Measurements from ENCODE around the gene SLC1A2. TPM values are rescaled to one million over a fixed set of nuclear protein-coding genes. Genes with fewer than 3 reads are reported as not detected.

Gene SLC1A2
- total and polyA plus RNA-seq, 2 donors (not counting 3 experiments of a cell fraction or from before 2014, with no cell fraction given), result not detected

DNA sequence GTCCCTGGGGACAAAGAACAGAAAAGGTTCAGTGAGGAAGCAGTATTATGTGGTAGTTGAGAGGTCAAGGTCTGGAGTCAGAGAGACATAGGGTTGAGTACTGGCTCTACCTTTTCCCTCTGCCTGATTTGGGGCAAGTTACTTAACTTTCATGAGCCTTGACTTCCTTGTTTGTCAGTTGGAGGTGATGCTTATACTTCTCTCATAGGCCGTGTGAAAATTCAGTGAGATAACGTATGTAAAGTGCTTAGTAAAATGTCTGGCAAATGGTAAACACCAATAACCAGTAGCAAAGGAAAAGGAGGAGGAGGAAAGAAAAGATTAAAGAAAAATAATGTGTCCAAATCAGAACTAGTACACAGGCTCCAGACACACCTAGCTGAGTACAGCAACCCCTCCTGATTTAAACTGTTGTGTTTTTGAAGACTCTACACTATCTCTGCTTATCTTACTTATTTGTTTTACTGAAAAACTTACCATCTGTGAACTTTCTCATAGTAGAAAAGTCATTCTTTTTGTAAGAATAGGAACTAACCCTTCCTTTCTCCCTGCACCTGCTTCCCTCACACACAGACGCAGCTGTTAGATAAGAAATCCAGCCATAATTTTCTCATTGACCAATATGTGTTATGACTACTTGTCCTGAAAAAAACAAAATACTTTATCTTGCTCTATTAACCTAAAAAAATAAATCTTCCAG is 153.5 kb downstream of the SLC1A2 start:
- intact Hi-C loops (cut with micrococcal nuclease), result no loop called here
- no peaks in the 10 kb centered on the region for H3K36me3 ChIP-seq (ENCODE audit: control insufficient read depth in 2 of 2, extremely low read depth in 1 of 2, insufficient read depth in 2 of 2, low read length in 2 of 2)
- H3K4me1 ChIP-seq (ENCODE audit: control insufficient read depth, extremely low read depth, insufficient read depth, low read length), result no peaks in the 10 kb centered on the region
- no peaks in the 10 kb centered on the region for H3K79me2 ChIP-seq (ENCODE audit: control insufficient read depth, insufficient read depth, low read length)
- TF ChIP-seq POLR2A (IDR thresholded peaks at IDR 0.05; ENCODE audit: low read depth, low read length) (no peak), JUN (IDR thresholded peaks at IDR 0.05; ENCODE audit: borderline replicate concordance, insufficient read depth, insufficient read length, low read depth) (no peak), EZH2 (IDR thresholded peaks at IDR 0.05; ENCODE audit: borderline replicate concordance, low read depth, low read length, severe bottlenecking) (no peak), GATA2 (IDR thresholded peaks at IDR 0.05; ENCODE audit: insufficient read depth, insufficient read length, low read depth, low read length) (no peak)
- peaks cover 6 to 14% of the 10 kb centered on the region in 2 experiments for H3K27me3 ChIP-seq (ENCODE audit: control insufficient read depth in 2 of 2, insufficient read depth in 2 of 2, low read length in 2 of 2)
- BruUV-seq (replicated peaks), result no TSS peak
- dilution Hi-C loops (cut with MboI; ENCODE audit: extremely low pct_ligation_motif_present, low sequenced_read_pairs), result no loop called here
- no peak overlapping the region for H2AFZ ChIP-seq (ENCODE audit: low read depth, low read length)
- no peak for FAIRE-seq
- H3K9ac ChIP-seq (replicated peaks; ENCODE audit: extremely low read depth, insufficient read depth, low read length), result no peak overlapping the region
- CTCF ChIA-PET, result no interaction called here
- H3K9me1 ChIP-seq (replicated peaks; ENCODE audit: control insufficient read depth, extremely low read depth, insufficient read depth, low read length), result no peaks in the 10 kb centered on the region
- peak; percentile 67 for DNase-seq (ENCODE audit: low read depth, low spot score)
- H3K27ac ChIP-seq (ENCODE audit: insufficient read depth, low read depth, low read length), result no peak overlapping the region
- H3K4me2 ChIP-seq (ENCODE audit: insufficient read depth, low read length), result no peak overlapping the region
- H3K9me3 ChIP-seq (replicated peaks; ENCODE audit: control insufficient read depth, insufficient read depth, low read length), result no peaks in the 10 kb centered on the region
- POLR2A ChIA-PET, result no interaction called here
- H4K20me1 ChIP-seq (replicated peaks; ENCODE audit: control insufficient read depth, extremely low read depth, insufficient read depth, low read length), result no peaks in the 10 kb centered on the region
- no peak overlapping the region for H3K4me3 ChIP-seq (replicated peaks in 1 of 3; ENCODE audit: insufficient read depth in 1 of 3, low read depth in 1 of 3, low read length in 3 of 3)

DNA sequence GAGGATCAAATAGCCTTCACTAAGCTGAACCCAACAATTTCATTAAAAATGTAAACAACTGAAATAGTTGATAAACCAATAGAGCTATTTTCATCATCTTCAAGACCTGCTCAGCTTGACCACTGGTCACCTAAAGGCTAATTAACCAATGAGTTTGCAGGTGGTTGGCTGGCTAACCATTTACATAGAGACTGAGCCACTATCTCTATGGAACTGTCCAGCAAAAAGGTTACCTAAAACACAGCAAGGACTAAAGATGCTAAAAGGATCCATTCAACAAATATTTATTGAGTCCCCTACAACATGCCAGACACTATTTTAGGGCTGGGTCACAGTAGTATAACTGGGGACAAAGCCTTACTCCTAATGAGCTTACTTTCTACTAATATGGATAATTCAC is 156.6 kb downstream of the SLC1A2 start:
- H3K4me1 ChIP-seq (ENCODE audit: control insufficient read depth, extremely low read depth, insufficient read depth, low read length), result no peaks in the 10 kb centered on the region
- FAIRE-seq (no peak), DNase-seq (ENCODE audit: low read depth, low spot score) (no peak)
- H3K27ac ChIP-seq (ENCODE audit: insufficient read depth, low read depth, low read length), result no peak overlapping the region
- peaks cover 6 to 20% of the 10 kb centered on the region in 2 experiments for H3K27me3 ChIP-seq (ENCODE audit: control insufficient read depth in 2 of 2, insufficient read depth in 2 of 2, low read length in 2 of 2)
- no peak overlapping the region for H3K9ac ChIP-seq (replicated peaks; ENCODE audit: extremely low read depth, insufficient read depth, low read length)
- TF ChIP-seq MYC (IDR thresholded peaks at IDR 0.05; ENCODE audit: low read depth, low read length) (no peak), POLR2A (IDR thresholded peaks at IDR 0.05; ENCODE audit: low read depth, low read length) (no peak), GATA2 (IDR thresholded peaks at IDR 0.05; ENCODE audit: insufficient read depth, insufficient read length, low read depth, low read length) (no peak), EZH2 (IDR thresholded peaks at IDR 0.05; ENCODE audit: borderline replicate concordance, low read depth, low read length, severe bottlenecking) (no peak), FOS (IDR thresholded peaks at IDR 0.05; ENCODE audit: borderline replicate concordance, insufficient read depth, low read length) (no peak)
- TF ChIP-seq, protein P1, sequence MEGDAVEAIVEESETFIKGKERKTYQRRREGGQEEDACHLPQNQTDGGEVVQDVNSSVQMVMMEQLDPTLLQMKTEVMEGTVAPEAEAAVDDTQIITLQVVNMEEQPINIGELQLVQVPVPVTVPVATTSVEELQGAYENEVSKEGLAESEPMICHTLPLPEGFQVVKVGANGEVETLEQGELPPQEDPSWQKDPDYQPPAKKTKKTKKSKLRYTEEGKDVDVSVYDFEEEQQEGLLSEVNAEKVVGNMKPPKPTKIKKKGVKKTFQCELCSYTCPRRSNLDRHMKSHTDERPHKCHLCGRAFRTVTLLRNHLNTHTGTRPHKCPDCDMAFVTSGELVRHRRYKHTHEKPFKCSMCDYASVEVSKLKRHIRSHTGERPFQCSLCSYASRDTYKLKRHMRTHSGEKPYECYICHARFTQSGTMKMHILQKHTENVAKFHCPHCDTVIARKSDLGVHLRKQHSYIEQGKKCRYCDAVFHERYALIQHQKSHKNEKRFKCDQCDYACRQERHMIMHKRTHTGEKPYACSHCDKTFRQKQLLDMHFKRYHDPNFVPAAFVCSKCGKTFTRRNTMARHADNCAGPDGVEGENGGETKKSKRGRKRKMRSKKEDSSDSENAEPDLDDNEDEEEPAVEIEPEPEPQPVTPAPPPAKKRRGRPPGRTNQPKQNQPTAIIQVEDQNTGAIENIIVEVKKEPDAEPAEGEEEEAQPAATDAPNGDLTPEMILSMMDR (IDR thresholded peaks at IDR 0.05; ENCODE audit: extremely low read depth in 1 of 2, insufficient read depth in 1 of 2, low read depth in 1 of 2, low read length in 2 of 2), result no peak
- TF ChIP-seq, protein P2, sequence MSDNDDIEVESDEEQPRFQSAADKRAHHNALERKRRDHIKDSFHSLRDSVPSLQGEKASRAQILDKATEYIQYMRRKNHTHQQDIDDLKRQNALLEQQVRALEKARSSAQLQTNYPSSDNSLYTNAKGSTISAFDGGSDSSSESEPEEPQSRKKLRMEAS (IDR thresholded peaks at IDR 0.05; ENCODE audit: insufficient read depth, insufficient read length), result no peak
- dilution Hi-C loops (cut with MboI; ENCODE audit: extremely low pct_ligation_motif_present, low sequenced_read_pairs) (no loop called here), intact Hi-C loops (cut with micrococcal nuclease) (no loop called here)
- no peak overlapping the region for H3K4me3 ChIP-seq (replicated peaks in 1 of 3; ENCODE audit: insufficient read depth in 1 of 3, low read depth in 1 of 3, low read length in 3 of 3)
- ChIA-PET CTCF (interaction anchor here (0.9 to 1.6 kb wide), 2 partner anchors 24 to 265 kb away, joined by 3 read pairs; no protein-coding TSS in a partner anchor), POLR2A (no interaction called here)
- no peaks in the 10 kb centered on the region for H4K20me1 ChIP-seq (replicated peaks; ENCODE audit: control insufficient read depth, extremely low read depth, insufficient read depth, low read length)
- no peak overlapping the region for H2AFZ ChIP-seq (ENCODE audit: low read depth, low read length)
- H3K4me2 ChIP-seq (ENCODE audit: insufficient read depth, low read length), result no peak overlapping the region
- no TSS peak for BruUV-seq (replicated peaks)
- H3K79me2 ChIP-seq (ENCODE audit: control insufficient read depth, insufficient read depth, low read length), result no peaks in the 10 kb centered on the region
- no peaks in the 10 kb centered on the region for H3K36me3 ChIP-seq (ENCODE audit: control insufficient read depth in 2 of 2, extremely low read depth in 1 of 2, insufficient read depth in 2 of 2, low read length in 2 of 2)
- H3K9me3 ChIP-seq (replicated peaks; ENCODE audit: control insufficient read depth, insufficient read depth, low read length), result no peaks in the 10 kb centered on the region
- H3K9me1 ChIP-seq (replicated peaks; ENCODE audit: control insufficient read depth, extremely low read depth, insufficient read depth, low read length), result no peaks in the 10 kb centered on the region

All from endothelial cell of umbilical vein (primary cell).